ENCODE data around the gene ARID2.

- TF ChIP-seq POLR2A (IDR thresholded peaks at IDR 0.05) (no peak), CTCF (IDR thresholded peaks at IDR 0.05 in 4 of 5, conservative IDR thresholded peaks at IDR 0.05 in 1 of 5) (no peak)
These were observed 87.1 kb downstream of the ARID2 start for GRCh38 chr12:45816652-45817051.

Measured in gastrocnemius medialis (tissue), 4 donors.